ENCODE measurements around the gene C19orf53. TPM values are rescaled to one million over a fixed set of nuclear protein-coding genes. Genes with fewer than 3 reads are reported as not detected.
A peak's percentile ranks its signal among the peaks of the same experiment; 100 is the strongest.
"Not testable (repeated sequence)": the region's sequence is repeated elsewhere in the genome, so short reads cannot be mapped to it uniquely, and the experiment has no call there.

Gene C19orf53
- total RNA-seq, 1 donor from 2014 or later, result 95.6 TPM

DNA sequence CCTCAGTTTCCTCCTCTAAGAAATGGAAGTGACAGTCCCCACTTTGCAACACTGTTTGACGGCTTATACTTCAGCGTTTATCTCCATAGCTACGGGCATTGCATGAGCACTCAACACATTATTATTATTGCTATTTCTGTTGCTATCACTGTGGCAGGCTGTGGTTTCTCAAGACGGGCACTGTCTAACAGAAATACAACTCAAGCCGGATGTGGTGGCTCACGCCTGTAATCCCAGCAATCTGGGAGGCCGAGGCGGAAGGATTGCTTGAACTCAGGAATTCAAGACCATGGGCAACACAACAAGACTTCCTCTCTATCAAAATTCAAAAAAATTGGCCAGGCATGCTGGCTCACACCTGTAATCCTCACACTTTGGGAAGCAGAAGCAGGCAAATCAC, 16.1 kb downstream of the C19orf53 start:
- Mint-ChIP-seq H3K9me3 (no peaks in the 10 kb centered on the region), H3K4me3 (no peak overlapping the region), H3K36me3 (no peaks in the 10 kb centered on the region), H3K27ac (no peak overlapping the region), H3K4me1 (peaks cover 12% of the 10 kb centered on the region), H3K27me3 (ENCODE audit: insufficient read depth, low read depth) (peaks cover 5% of the 10 kb centered on the region)
- H3K9me3 ChIP-seq (ENCODE audit: low read depth), result no peaks in the 10 kb centered on the region
- no peak overlapping the region for H3K27ac ChIP-seq
- H3K27me3 ChIP-seq, result no peaks in the 10 kb centered on the region
- H3F3A ChIP-seq (ENCODE audit: low read depth), result peaks cover 16% of the 10 kb centered on the region
- H3K36me3 ChIP-seq, result no peaks in the 10 kb centered on the region
- no peaks in the 10 kb centered on the region for H3K4me1 ChIP-seq
- H4K20me1 ChIP-seq (ENCODE audit: low read depth), result no peaks in the 10 kb centered on the region
- DNase-seq (ENCODE audit: low spot score), result no peak
- H3K9ac ChIP-seq, result no peak overlapping the region
- H3K79me2 ChIP-seq (ENCODE audit: low read depth), result no peaks in the 10 kb centered on the region
- H2AFZ ChIP-seq (replicated peaks), result no peak overlapping the region
- TF ChIP-seq EZH2 (IDR thresholded peaks at IDR 0.05) (no peak), EZH2phosphoT487 (IDR thresholded peaks at IDR 0.05) (no peak)
- TF ChIP-seq, protein P1, sequence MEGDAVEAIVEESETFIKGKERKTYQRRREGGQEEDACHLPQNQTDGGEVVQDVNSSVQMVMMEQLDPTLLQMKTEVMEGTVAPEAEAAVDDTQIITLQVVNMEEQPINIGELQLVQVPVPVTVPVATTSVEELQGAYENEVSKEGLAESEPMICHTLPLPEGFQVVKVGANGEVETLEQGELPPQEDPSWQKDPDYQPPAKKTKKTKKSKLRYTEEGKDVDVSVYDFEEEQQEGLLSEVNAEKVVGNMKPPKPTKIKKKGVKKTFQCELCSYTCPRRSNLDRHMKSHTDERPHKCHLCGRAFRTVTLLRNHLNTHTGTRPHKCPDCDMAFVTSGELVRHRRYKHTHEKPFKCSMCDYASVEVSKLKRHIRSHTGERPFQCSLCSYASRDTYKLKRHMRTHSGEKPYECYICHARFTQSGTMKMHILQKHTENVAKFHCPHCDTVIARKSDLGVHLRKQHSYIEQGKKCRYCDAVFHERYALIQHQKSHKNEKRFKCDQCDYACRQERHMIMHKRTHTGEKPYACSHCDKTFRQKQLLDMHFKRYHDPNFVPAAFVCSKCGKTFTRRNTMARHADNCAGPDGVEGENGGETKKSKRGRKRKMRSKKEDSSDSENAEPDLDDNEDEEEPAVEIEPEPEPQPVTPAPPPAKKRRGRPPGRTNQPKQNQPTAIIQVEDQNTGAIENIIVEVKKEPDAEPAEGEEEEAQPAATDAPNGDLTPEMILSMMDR (IDR thresholded peaks at IDR 0.05), result no peak
- no peak overlapping the region for H3K4me2 ChIP-seq
- no peak overlapping the region for H3K4me3 ChIP-seq

DNA sequence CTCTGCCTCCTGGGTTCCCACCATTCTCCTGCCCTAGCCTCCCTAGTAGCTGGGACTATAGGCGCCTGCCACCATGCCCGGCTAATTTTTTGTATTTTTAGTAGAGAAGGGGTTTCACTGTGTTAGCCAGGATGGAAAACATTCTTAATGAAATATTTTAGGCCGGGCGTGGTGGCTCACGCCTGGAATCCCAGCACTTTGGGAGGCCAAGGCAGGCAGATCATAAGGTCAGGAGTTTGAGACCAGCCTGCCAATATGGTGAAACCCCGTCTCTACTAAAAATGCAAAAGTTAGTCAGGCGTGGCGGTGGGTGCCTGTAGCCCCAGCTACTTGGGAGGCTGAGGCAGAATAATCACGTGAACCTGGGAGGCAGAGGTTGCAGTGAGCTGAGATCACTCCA, 19.1 kb downstream of the C19orf53 start:
- peaks cover 16% of the 10 kb centered on the region for H3K79me2 ChIP-seq (ENCODE audit: low read depth)
- peaks cover 16% of the 10 kb centered on the region for H3F3A ChIP-seq (ENCODE audit: low read depth)
- H3K27ac ChIP-seq; H2AFZ ChIP-seq (replicated peaks); DNase-seq (ENCODE audit: low spot score); H3K27me3 ChIP-seq; H3K9me3 ChIP-seq (ENCODE audit: low read depth); H3K36me3 ChIP-seq; H3K4me3 ChIP-seq; H3K4me3 Mint-ChIP-seq; H3K36me3 Mint-ChIP-seq; H3K27me3 Mint-ChIP-seq (ENCODE audit: insufficient read depth, low read depth); H3K9ac ChIP-seq; H3K4me2 ChIP-seq; H3K27ac Mint-ChIP-seq; H3K4me1 ChIP-seq; H3K9me3 Mint-ChIP-seq: not testable (repeated sequence)
- peaks cover 13% of the 10 kb centered on the region for H4K20me1 ChIP-seq (ENCODE audit: low read depth)
- peaks cover 18% of the 10 kb centered on the region for H3K4me1 Mint-ChIP-seq

DNA sequence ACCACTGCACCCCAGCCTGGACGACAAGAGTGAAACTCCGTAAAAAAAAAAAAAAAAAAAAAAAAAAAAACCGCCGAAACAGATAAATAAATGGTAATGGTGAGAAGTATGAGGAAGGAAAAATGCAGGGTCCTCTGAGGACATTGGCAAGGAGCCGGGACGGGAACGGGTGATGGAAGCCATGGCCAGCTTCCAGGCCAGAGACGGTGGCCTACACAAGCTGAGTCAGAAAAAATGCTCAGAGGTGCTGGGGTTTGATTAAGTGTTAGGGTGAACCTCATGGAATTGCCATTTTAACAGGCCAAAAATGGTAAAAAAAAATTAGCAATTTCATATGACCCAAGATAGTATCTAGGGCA, 20.1 kb downstream of the C19orf53 start:
- Histone ChIP-seq H3K36me3 (no peaks in the 10 kb centered on the region), H3K27me3 (no peaks in the 10 kb centered on the region), H4K20me1 (ENCODE audit: low read depth) (peaks cover 13% of the 10 kb centered on the region), H2AFZ (replicated peaks) (peak overlapping the region; percentile 6), H3F3A (ENCODE audit: low read depth) (peaks cover 16% of the 10 kb centered on the region), H3K79me2 (ENCODE audit: low read depth) (peaks cover 16% of the 10 kb centered on the region), H3K27ac (no peak overlapping the region), H3K4me2 (peak overlapping the region; percentile 73), H3K9me3 (ENCODE audit: low read depth) (no peaks in the 10 kb centered on the region), H3K9ac (no peak overlapping the region), H3K4me3 (peak overlapping the region; percentile 60), H3K4me1 (no peaks in the 10 kb centered on the region)
- DNase-seq (ENCODE audit: low spot score), result no peak
- peaks cover 2% of the 10 kb centered on the region for H3K27me3 Mint-ChIP-seq (ENCODE audit: insufficient read depth, low read depth)
- H3K4me3 Mint-ChIP-seq, result peak overlapping the region; percentile 92
- peaks cover 18% of the 10 kb centered on the region for H3K4me1 Mint-ChIP-seq
- no peaks in the 10 kb centered on the region for H3K9me3 Mint-ChIP-seq
- peak overlapping the region; percentile 87 for H3K27ac Mint-ChIP-seq
- no peaks in the 10 kb centered on the region for H3K36me3 Mint-ChIP-seq
- TF ChIP-seq EZH2phosphoT487 (IDR thresholded peaks at IDR 0.05) (no peak), EZH2 (IDR thresholded peaks at IDR 0.05) (no peak)
- TF ChIP-seq, protein P1 (IDR thresholded peaks at IDR 0.05), result no peak

DNA sequence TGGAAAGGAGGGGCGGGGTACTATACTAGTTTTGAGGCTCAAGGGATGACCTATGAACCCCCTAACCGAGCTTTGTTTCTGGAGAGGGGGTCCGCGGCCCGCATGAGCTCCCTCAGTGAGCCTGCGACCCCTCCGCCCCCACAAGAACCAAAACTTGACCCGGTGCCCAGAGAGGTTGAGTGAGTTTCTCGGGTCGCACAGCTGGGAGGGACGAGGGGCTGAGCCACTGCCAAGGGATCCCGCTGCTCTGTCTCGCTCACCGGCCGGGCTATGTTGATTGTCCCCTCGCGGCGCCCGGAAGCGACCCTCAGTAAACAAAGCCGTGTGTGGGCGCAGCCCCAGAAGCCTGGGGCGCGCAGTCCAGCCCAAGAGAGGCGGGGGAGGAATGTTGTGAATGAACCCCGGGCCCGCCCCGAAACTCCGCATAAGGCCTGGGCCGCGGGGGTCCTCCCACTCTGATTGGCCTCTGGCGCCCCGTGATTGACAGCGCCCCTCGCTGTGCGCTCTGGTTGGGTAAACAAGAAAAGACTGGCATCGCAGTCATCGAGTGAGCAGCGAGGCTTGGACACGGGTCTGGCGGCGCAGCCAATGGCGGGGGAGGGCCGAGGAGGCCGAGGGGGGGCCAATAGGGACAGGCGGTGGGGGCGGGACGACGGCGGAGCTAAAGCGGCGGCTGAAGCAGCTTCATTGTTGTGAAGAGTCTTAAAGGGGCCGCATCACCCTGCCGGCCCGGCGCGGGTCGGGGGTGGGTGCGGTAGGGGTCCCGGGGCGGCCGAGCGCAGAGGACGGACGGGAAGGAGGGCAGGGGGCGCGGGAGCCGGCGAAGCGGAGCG, 20.7 kb downstream of the C19orf53 start, which contains the start of gene ZSWIM4:
Gene ZSWIM4, plus strand, starts transcription at position 687 of the 833 bp plus-strand sequence. CDS start 206 bp downstream, outside the sequence.
- Histone ChIP-seq H3K36me3 (no peaks in the 10 kb centered on the region), H3K79me2 (ENCODE audit: low read depth) (peaks cover 16% of the 10 kb centered on the region), H3K9ac (peak within 1 kb of the TSS; percentile 59), H3K27ac (no peak within 1 kb of the TSS), H2AFZ (replicated peaks) (peak within 1 kb of the TSS; percentile 6), H4K20me1 (ENCODE audit: low read depth) (peaks cover 13% of the 10 kb centered on the region), H3K4me2 (peak within 1 kb of the TSS; percentile 96), H3F3A (ENCODE audit: low read depth) (peaks cover 16% of the 10 kb centered on the region), H3K27me3 (no peaks in the 10 kb centered on the region), H3K4me1 (no peaks in the 10 kb centered on the region), H3K9me3 (ENCODE audit: low read depth) (no peaks in the 10 kb centered on the region), H3K4me3 (peak within 1 kb of the TSS; percentile 95)
- H3K4me3 Mint-ChIP-seq, result peak within 1 kb of the TSS; percentile 92
- peaks cover 2% of the 10 kb centered on the region for H3K27me3 Mint-ChIP-seq (ENCODE audit: insufficient read depth, low read depth)
- H3K9me3 Mint-ChIP-seq, result no peaks in the 10 kb centered on the region
- H3K4me1 Mint-ChIP-seq, result peaks cover 18% of the 10 kb centered on the region
- H3K36me3 Mint-ChIP-seq, result no peaks in the 10 kb centered on the region
- peak; percentile 100 for DNase-seq (ENCODE audit: low spot score)
- H3K27ac Mint-ChIP-seq, result peak within 1 kb of the TSS; percentile 87
- TF ChIP-seq, protein P1 (IDR thresholded peaks at IDR 0.05), result no peak
- no peak for TF ChIP-seq EZH2 (IDR thresholded peaks at IDR 0.05)
- no peak for TF ChIP-seq EZH2phosphoT487 (IDR thresholded peaks at IDR 0.05)
